ENCODE measurements around the gene FIGN. TPM values are rescaled to one million over a fixed set of nuclear protein-coding genes. Genes with fewer than 3 reads are reported as not detected.

Gene FIGN
- total and polyA plus RNA-seq, 2 donors (not counting 1 experiment from before 2014, with no cell fraction given) = 1.5 to 1.6 TPM

DNA sequence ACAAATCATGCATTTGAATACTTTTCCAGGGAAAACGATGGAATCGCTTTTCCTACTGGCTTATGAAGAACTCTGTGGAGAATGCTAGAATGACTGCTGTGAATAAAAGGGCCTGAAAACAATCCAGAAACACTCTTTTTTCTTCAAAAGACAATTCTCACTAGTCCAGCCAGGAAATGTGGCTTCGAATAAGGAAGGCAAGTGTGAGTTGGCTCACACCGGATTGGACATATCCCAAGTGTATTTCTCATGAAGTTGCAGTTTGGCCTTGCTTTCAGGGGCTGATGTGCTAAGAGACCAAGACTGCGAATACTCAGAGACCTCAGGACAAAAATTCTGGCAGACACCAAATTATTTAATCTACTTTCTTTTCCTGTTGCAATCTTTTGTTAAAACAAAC, 54.1 kb downstream of the FIGN start:
- TF ChIP-seq, protein P1, sequence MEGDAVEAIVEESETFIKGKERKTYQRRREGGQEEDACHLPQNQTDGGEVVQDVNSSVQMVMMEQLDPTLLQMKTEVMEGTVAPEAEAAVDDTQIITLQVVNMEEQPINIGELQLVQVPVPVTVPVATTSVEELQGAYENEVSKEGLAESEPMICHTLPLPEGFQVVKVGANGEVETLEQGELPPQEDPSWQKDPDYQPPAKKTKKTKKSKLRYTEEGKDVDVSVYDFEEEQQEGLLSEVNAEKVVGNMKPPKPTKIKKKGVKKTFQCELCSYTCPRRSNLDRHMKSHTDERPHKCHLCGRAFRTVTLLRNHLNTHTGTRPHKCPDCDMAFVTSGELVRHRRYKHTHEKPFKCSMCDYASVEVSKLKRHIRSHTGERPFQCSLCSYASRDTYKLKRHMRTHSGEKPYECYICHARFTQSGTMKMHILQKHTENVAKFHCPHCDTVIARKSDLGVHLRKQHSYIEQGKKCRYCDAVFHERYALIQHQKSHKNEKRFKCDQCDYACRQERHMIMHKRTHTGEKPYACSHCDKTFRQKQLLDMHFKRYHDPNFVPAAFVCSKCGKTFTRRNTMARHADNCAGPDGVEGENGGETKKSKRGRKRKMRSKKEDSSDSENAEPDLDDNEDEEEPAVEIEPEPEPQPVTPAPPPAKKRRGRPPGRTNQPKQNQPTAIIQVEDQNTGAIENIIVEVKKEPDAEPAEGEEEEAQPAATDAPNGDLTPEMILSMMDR (conservative IDR thresholded peaks at IDR 0.05 in 1 of 2, IDR thresholded peaks at IDR 0.05 in 1 of 2; ENCODE audit: low read depth in 1 of 2, low read length in 2 of 2) = no peak
- TF ChIP-seq EZH2 (IDR thresholded peaks at IDR 0.05; ENCODE audit: low read length, missing control alignments) = no peak

DNA sequence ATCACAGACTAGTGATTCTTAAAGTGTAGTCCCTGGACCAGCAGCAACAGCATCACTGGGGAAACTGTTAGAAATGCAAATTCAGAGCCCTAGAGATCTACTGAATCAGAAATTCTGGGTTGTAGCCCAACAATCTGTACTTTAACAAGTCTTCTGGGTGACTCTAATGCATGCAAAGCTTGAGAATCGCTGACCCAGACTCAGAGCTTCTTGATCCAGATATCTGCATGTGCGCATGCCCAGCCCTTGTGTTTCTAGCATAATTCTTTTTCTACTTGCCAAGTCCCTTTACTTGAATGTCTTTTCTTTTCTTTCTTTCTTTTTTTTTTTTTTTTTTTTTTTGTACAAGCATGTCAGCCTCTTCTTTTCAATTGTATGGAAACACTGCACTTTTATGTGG, 60.4 kb downstream of the FIGN start:
- Histone ChIP-seq H3K4me1 (ENCODE audit: control insufficient read depth, extremely low read depth, insufficient read depth, low read length) (no peaks in the 10 kb centered on the region), H3K36me3 (ENCODE audit: control insufficient read depth, insufficient read depth, low read length) (no peaks in the 10 kb centered on the region), H3K27ac (ENCODE audit: insufficient read depth, low read length) (no peak overlapping the region), H3K27me3 (ENCODE audit: control insufficient read depth, insufficient read depth, low read length) (no peaks in the 10 kb centered on the region), H2AFZ (ENCODE audit: low read length) (no peak overlapping the region), H3K4me2 (ENCODE audit: extremely low read depth, insufficient read depth, low read length) (no peak overlapping the region), H3K79me2 (ENCODE audit: control insufficient read depth, insufficient read depth, low read length) (no peaks in the 10 kb centered on the region), H4K20me1 (ENCODE audit: control insufficient read depth, extremely low read depth, insufficient read depth, low read length) (no peaks in the 10 kb centered on the region), H3K4me3 (replicated peaks in 1 of 4; ENCODE audit: control extremely low read depth in 1 of 4, insufficient read depth in 1 of 4, low read depth in 3 of 4, low read length in 4 of 4) (no peak overlapping the region), H3K9ac (ENCODE audit: insufficient read depth, low read length) (no peak overlapping the region), H3K9me3 (ENCODE audit: control insufficient read depth, insufficient read depth, low read depth, low read length) (no peaks in the 10 kb centered on the region)
- TF ChIP-seq, protein P1 (conservative IDR thresholded peaks at IDR 0.05 in 1 of 2, IDR thresholded peaks at IDR 0.05 in 1 of 2; ENCODE audit: low read depth in 1 of 2, low read length in 2 of 2) = no peak
- no peak for TF ChIP-seq EZH2 (IDR thresholded peaks at IDR 0.05; ENCODE audit: low read length, missing control alignments)
- no peak for DNase-seq (ENCODE audit: low read depth in 2 of 2)

More for the DNA sequence above, 54.1 kb downstream of the FIGN start:
- no peaks in the 10 kb centered on the region for H3K9me3 ChIP-seq (ENCODE audit: control insufficient read depth, insufficient read depth, low read depth, low read length)
- H3K4me3 ChIP-seq (replicated peaks in 1 of 4; ENCODE audit: control extremely low read depth in 1 of 4, insufficient read depth in 1 of 4, low read depth in 3 of 4, low read length in 4 of 4) = no peak overlapping the region
- H3K36me3 ChIP-seq (ENCODE audit: control insufficient read depth, insufficient read depth, low read length) = no peaks in the 10 kb centered on the region
- no peaks in the 10 kb centered on the region for H3K79me2 ChIP-seq (ENCODE audit: control insufficient read depth, insufficient read depth, low read length)
- no peaks in the 10 kb centered on the region for H3K27me3 ChIP-seq (ENCODE audit: control insufficient read depth, insufficient read depth, low read length)
- DNase-seq (ENCODE audit: low read depth in 2 of 2) = peak; percentile 70 to 74
- H3K4me1 ChIP-seq (ENCODE audit: control insufficient read depth, extremely low read depth, insufficient read depth, low read length) = no peaks in the 10 kb centered on the region
- no peak overlapping the region for H3K9ac ChIP-seq (ENCODE audit: insufficient read depth, low read length)
- H3K4me2 ChIP-seq (ENCODE audit: extremely low read depth, insufficient read depth, low read length) = peak overlapping the region; percentile 33
- no peak overlapping the region for H2AFZ ChIP-seq (ENCODE audit: low read length)
- H3K27ac ChIP-seq (ENCODE audit: insufficient read depth, low read length) = no peak overlapping the region
- H4K20me1 ChIP-seq (ENCODE audit: control insufficient read depth, extremely low read depth, insufficient read depth, low read length) = no peaks in the 10 kb centered on the region

DNA sequence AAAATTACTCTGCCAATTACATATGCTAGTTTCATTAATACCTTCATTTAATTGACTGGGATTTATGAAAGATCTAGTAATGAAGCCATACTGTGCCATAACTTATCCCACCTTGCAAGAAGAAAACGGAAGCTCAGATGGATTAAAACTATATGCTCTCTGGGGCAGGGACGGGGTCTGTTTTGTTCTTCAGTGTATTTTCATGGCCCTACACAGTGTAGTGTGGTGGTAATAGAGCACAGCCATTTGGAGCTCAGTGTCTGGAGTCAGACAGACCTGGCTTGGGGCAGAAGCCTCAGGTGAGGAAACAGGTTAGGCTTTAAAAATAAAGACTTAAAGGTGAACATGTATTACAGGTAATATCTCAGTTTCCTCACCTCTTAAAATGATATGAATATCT, 62.3 kb downstream of the FIGN start:
- H3K79me2 ChIP-seq (ENCODE audit: control insufficient read depth, insufficient read depth, low read length) = no peaks in the 10 kb centered on the region
- H3K4me1 ChIP-seq (ENCODE audit: control insufficient read depth, extremely low read depth, insufficient read depth, low read length) = no peaks in the 10 kb centered on the region
- H3K27ac ChIP-seq (ENCODE audit: insufficient read depth, low read length) = no peak overlapping the region
- H3K4me3 ChIP-seq (replicated peaks in 1 of 4; ENCODE audit: control extremely low read depth in 1 of 4, insufficient read depth in 1 of 4, low read depth in 3 of 4, low read length in 4 of 4) = no peak overlapping the region
- no peaks in the 10 kb centered on the region for H3K36me3 ChIP-seq (ENCODE audit: control insufficient read depth, insufficient read depth, low read length)
- H3K4me2 ChIP-seq (ENCODE audit: extremely low read depth, insufficient read depth, low read length) = no peak overlapping the region
- no peak overlapping the region for H2AFZ ChIP-seq (ENCODE audit: low read length)
- no peak for TF ChIP-seq EZH2 (IDR thresholded peaks at IDR 0.05; ENCODE audit: low read length, missing control alignments)
- TF ChIP-seq, protein P1 (conservative IDR thresholded peaks at IDR 0.05 in 1 of 2, IDR thresholded peaks at IDR 0.05 in 1 of 2; ENCODE audit: low read depth in 1 of 2, low read length in 2 of 2) = no peak
- H3K9ac ChIP-seq (ENCODE audit: insufficient read depth, low read length) = no peak overlapping the region
- H3K27me3 ChIP-seq (ENCODE audit: control insufficient read depth, insufficient read depth, low read length) = no peaks in the 10 kb centered on the region
- DNase-seq (ENCODE audit: low read depth in 2 of 2) = no peak
- H3K9me3 ChIP-seq (ENCODE audit: control insufficient read depth, insufficient read depth, low read depth, low read length) = no peaks in the 10 kb centered on the region
- H4K20me1 ChIP-seq (ENCODE audit: control insufficient read depth, extremely low read depth, insufficient read depth, low read length) = no peaks in the 10 kb centered on the region

Measured in fibroblast of lung (primary cell).